Peyer's patch (tissue), 4 donors: ENCODE data around the gene NUCKS1.

Experiments
- POLR2A ChIP-seq, 2 donors: fragments of 450-650 bp; IDR thresholded peaks; one replicate each; pipeline ENCODE4 v1.5.1; 2017; ENCODE audit warnings: antibody characterized with exemption in 2 of 2, mild to moderate bottlenecking in 2 of 2, moderate library complexity in 2 of 2
- TF ChIP-seq, protein P1 (sequence below), 6 experiments: fragments of 450-650 bp in 4 of 6; fragments of 200-600 bp in 2 of 6; sonication (generic) in 1 of 6; IDR thresholded peaks; one replicate each; pipeline ENCODE4 v1.5.1; 2017 to 2019; ENCODE audit warnings: antibody characterized with exemption in 6 of 6, mild to moderate bottlenecking in 3 of 6, moderate library complexity in 1 of 6

GRCh38 chr1:205699416-205699815 is 50.6 kb downstream of the NUCKS1 start:
- TF ChIP-seq, protein P1, sequence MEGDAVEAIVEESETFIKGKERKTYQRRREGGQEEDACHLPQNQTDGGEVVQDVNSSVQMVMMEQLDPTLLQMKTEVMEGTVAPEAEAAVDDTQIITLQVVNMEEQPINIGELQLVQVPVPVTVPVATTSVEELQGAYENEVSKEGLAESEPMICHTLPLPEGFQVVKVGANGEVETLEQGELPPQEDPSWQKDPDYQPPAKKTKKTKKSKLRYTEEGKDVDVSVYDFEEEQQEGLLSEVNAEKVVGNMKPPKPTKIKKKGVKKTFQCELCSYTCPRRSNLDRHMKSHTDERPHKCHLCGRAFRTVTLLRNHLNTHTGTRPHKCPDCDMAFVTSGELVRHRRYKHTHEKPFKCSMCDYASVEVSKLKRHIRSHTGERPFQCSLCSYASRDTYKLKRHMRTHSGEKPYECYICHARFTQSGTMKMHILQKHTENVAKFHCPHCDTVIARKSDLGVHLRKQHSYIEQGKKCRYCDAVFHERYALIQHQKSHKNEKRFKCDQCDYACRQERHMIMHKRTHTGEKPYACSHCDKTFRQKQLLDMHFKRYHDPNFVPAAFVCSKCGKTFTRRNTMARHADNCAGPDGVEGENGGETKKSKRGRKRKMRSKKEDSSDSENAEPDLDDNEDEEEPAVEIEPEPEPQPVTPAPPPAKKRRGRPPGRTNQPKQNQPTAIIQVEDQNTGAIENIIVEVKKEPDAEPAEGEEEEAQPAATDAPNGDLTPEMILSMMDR (IDR thresholded peaks at IDR 0.05): no peak
- no peak for TF ChIP-seq POLR2A (IDR thresholded peaks at IDR 0.05)
